B cell (primary cell): Measurements from ENCODE around the gene PNPLA1. TPM values are rescaled to one million over a fixed set of nuclear protein-coding genes. Genes with fewer than 3 reads are reported as not detected.

ENCODE experiments used
- ATAC-seq: fragments of 200-7000 bp; cut with Tn5 transposase; one replicate; pipeline ENCODE4 v1.10.0; 2021; ENCODE audit warnings: low read depth, mild to moderate bottlenecking, moderate number of reproducible peaks, moderate library complexity
- CTCF ChIA-PET: fragments of 350-600 bp; sonication (Branson Sonifier 250); formaldehyde crosslinking; loops from one replicate; lab custom pipeline; 2021; ENCODE audit warnings: antibody characterized with exemption, inconsistent platforms; lab: Charles Lee
- POLR2A ChIA-PET: fragments of 350-600 bp; sonication (Branson Sonifier 250); formaldehyde crosslinking; loops from one replicate; lab custom pipeline; 2021; ENCODE audit warnings: antibody characterized with exemption; lab: Charles Lee
- DNase-seq: peaks from one replicate; pipeline ENCODE4 v3.0.0; 2013
- H2AFZ ChIP-seq: 2 replicates; pipeline ENCODE4 v1.6.1; 2012; ENCODE audit warnings: mild to moderate bottlenecking, low read depth, low read length; ENCODE audit not compliant: insufficient read depth, poor library complexity, severe bottlenecking
- H3K27ac ChIP-seq, 2 donors: 1 replicate in 1 of 2; 2 replicates in 1 of 2; pipeline ENCODE4 v1.5.1; 2012 to 2013; ENCODE audit warnings: low read length in 2 of 2, mild to moderate bottlenecking in 2 of 2, moderate library complexity in 1 of 2
- H3K27me3 ChIP-seq, 4 experiments: fragments of 200-600 bp in 1 of 4; sonication (generic) in 1 of 4; replicated peaks in 1 of 4; 1 replicate in 2 of 4; 2 replicates in 2 of 4; pipeline versions ENCODE4 v1.6.1 to v1.7.0; 2013 to 2016; ENCODE audit warnings: low read length in 3 of 4, mild to moderate bottlenecking in 2 of 4, mixed read lengths in 1 of 4, moderate library complexity in 1 of 4; ENCODE audit not compliant: insufficient read depth in 4 of 4, control insufficient read depth in 3 of 4; ENCODE audit errors: control extremely low read depth in 1 of 4
- H3K36me3 ChIP-seq, 2 experiments: replicated peaks in 1 of 2; 1 replicate in 1 of 2; 2 replicates in 1 of 2; pipeline versions ENCODE4 v1.6.1 to v1.7.1; 2013; ENCODE audit warnings: low read length in 1 of 2; ENCODE audit not compliant: insufficient read depth in 2 of 2, control insufficient read depth in 1 of 2; ENCODE audit errors: control extremely low read depth in 1 of 2, extremely low read depth in 1 of 2
- H3K4me1 ChIP-seq, 2 donors: fragments of 200-600 bp in 1 of 2; sonication (generic) in 1 of 2; 1 replicate in 1 of 2; 2 replicates in 1 of 2; pipeline versions ENCODE4 v1.5.1 to v1.6.1; 2013 to 2017; ENCODE audit warnings: low read length in 2 of 2; ENCODE audit not compliant: control insufficient read depth in 2 of 2, insufficient read depth in 2 of 2
- H3K4me2 ChIP-seq: replicated peaks from 2 replicates; pipeline ENCODE3; 2012; ENCODE audit warnings: mild to moderate bottlenecking, low read depth, low read length; ENCODE audit not compliant: poor library complexity, severe bottlenecking
- H3K4me3 ChIP-seq, 5 experiments: fragments of 200-600 bp in 1 of 5; sonication (generic) in 1 of 5; 1 replicate in 3 of 5; 2 replicates in 2 of 5; pipeline versions ENCODE4 v1.5.1 to v1.7.0; 2011 to 2016; ENCODE audit warnings: low read length in 4 of 5, mild to moderate bottlenecking in 4 of 5, low read depth in 2 of 5, control low read depth in 1 of 5, moderate library complexity in 1 of 5; ENCODE audit not compliant: insufficient read depth in 1 of 5; ENCODE audit errors: control extremely low read depth in 1 of 5, extremely low read depth in 1 of 5
- H3K79me2 ChIP-seq: fragments of 200-600 bp; sonication (generic); one replicate; pipeline ENCODE4 v1.6.0; 2016; ENCODE audit warnings: low read length; ENCODE audit not compliant: control insufficient read depth, insufficient read depth
- H3K9ac ChIP-seq: fragments of 200-600 bp; sonication (generic); 2 replicates; pipeline ENCODE4 v1.6.1; 2017; ENCODE audit warnings: mild to moderate bottlenecking, low read length, moderate library complexity
- H3K9me3 ChIP-seq, 3 donors: one replicate each; pipeline versions ENCODE4 v1.6.1 to v1.7.1; 2013; ENCODE audit warnings: low read length in 2 of 3; ENCODE audit not compliant: control insufficient read depth in 2 of 3, insufficient read depth in 1 of 3; ENCODE audit errors: control extremely low read depth in 1 of 3
- H4K20me1 ChIP-seq: 2 replicates; pipeline ENCODE4 v1.6.0; 2012; ENCODE audit warnings: mild to moderate bottlenecking, low read length; ENCODE audit not compliant: insufficient read depth, control insufficient read depth, poor library complexity, severe bottlenecking
- H3K27ac Mint-ChIP-seq: one replicate; pipeline ENCODE4 v1.8.0; 2021; ENCODE audit warnings: mixed read lengths
- H3K27me3 Mint-ChIP-seq: one replicate; pipeline ENCODE4 v1.8.0; 2021; ENCODE audit warnings: mixed read lengths
- H3K4me1 Mint-ChIP-seq: one replicate; pipeline ENCODE4 v1.8.0; 2021; ENCODE audit warnings: mixed read lengths
- H3K4me3 Mint-ChIP-seq: one replicate; pipeline ENCODE4 v1.8.0; 2021; ENCODE audit warnings: mixed read lengths
- H3K9me3 Mint-ChIP-seq: one replicate; pipeline ENCODE4 v1.8.0; 2022; ENCODE audit warnings: mixed read lengths; ENCODE audit not compliant: insufficient read depth
- CTCF ChIP-seq: fragments of 200-600 bp; IDR thresholded peaks from one replicate; pipeline ENCODE4 v1.8.0; 2022; ENCODE audit warnings: antibody characterized with exemption, mild to moderate bottlenecking
- EZH2 ChIP-seq: IDR thresholded peaks from 2 replicates; pipeline ENCODE4 v1.6.1; 2012; ENCODE audit warnings: borderline replicate concordance, low read depth, mild to moderate bottlenecking, moderate library complexity, low read length; ENCODE audit not compliant: insufficient read depth, poor library complexity, severe bottlenecking
- WGBS: methylation state at CpG from one replicate; pipeline ENCODE4 v1.1.5; 2013; ENCODE audit warnings: missing lambda C conversion rate; ENCODE audit not compliant: insufficient coverage; 5-methylcytosine and 5-hydroxymethylcytosine counted together
- intact Hi-C: fragments of 100-400 bp; cut with micrococcal nuclease; formaldehyde crosslinking; loops from one replicate; pipeline ENCODE4 v1.10.0; 2022
- polyA plus RNA-seq: library from polyadenylated mRNA; depleted of rRNA; stranded (reverse); fragments of >200 nt; gene quantifications from 2 replicates; pipeline ENCODE4 v1.2.3, GENCODE V29; 2012
- total RNA-seq, 2 donors: library from RNA; stranded (reverse); fragments of 120-200 nt in 1 of 2; gene quantifications; 1 replicate in 1 of 2; 2 replicates in 1 of 2; pipeline versions ENCODE4 v1.2.3 to v1.2.4, GENCODE V29; 2013 to 2022

The PNPLA1 gene
- total and polyA plus RNA-seq, 2 donors (not counting 1 experiment from before 2014, with no cell fraction given) = 0.12 TPM; not detected in 1

GRCh38 chr6:36283608-36284007 is 13.7 kb downstream of the PNPLA1 start:
- Mint-ChIP-seq H3K4me1 (peaks cover 14% of the 10 kb centered on the region), H3K9me3 (no peaks in the 10 kb centered on the region), H3K27me3 (peaks cover 45% of the 10 kb centered on the region), H3K4me3 (no peak overlapping the region), H3K27ac (no peak overlapping the region)
- H3K36me3 ChIP-seq = no peaks in the 10 kb centered on the region
- H4K20me1 ChIP-seq = no peaks in the 10 kb centered on the region
- H3K9ac ChIP-seq = no peak overlapping the region
- no peaks in the 10 kb centered on the region for H3K9me3 ChIP-seq
- ChIA-PET POLR2A (no interaction called here), CTCF (no interaction called here)
- no peak for DNase-seq
- intact Hi-C loops = no loop called here
- no peak for ATAC-seq
- no peak overlapping the region for H3K27ac ChIP-seq
- peaks cover 0 to 34% (median 20%) of the 10 kb centered on the region in 4 experiments for H3K27me3 ChIP-seq
- TF ChIP-seq EZH2 = no peak
- TF ChIP-seq CTCF = no peak
- WGBS = 100% methylated on average over 1 of the region's 1 CpG
- H3K79me2 ChIP-seq = no peaks in the 10 kb centered on the region
- H3K4me2 ChIP-seq = no peak overlapping the region
- H3K4me3 ChIP-seq = no peak overlapping the region
- H3K4me1 ChIP-seq = peaks cover 9 to 11% of the 10 kb centered on the region in 2 donors
- no peak overlapping the region for H2AFZ ChIP-seq

- WGBS = no CpG with 5 or more reads among the region's 1 CpG
- Mint-ChIP-seq H3K27me3 (peaks cover 45% of the 10 kb centered on the region), H3K27ac (no peak overlapping the region), H3K4me3 (no peak overlapping the region), H3K9me3 (no peaks in the 10 kb centered on the region), H3K4me1 (peaks cover 14% of the 10 kb centered on the region)
- no peaks in the 10 kb centered on the region for H3K9me3 ChIP-seq
- DNase-seq = no peak
- ATAC-seq = no peak
- intact Hi-C loops = no loop called here
- H3K27ac ChIP-seq = no peak overlapping the region
- H4K20me1 ChIP-seq = no peaks in the 10 kb centered on the region
- ChIA-PET CTCF (interaction anchor here (1.2 kb wide), 1 partner anchor 18 kb away, joined by 3 read pairs; no protein-coding TSS in a partner anchor), POLR2A (no interaction called here)
- no peak for TF ChIP-seq CTCF
- H3K4me3 ChIP-seq = no peak overlapping the region
- H3K4me2 ChIP-seq = no peak overlapping the region
- H3K27me3 ChIP-seq = peaks cover 0 to 37% (median 20%) of the 10 kb centered on the region in 4 experiments
- H3K4me1 ChIP-seq = peaks cover 9 to 11% of the 10 kb centered on the region in 2 donors
- H3K36me3 ChIP-seq = no peaks in the 10 kb centered on the region
- H2AFZ ChIP-seq = no peak overlapping the region
- H3K79me2 ChIP-seq = no peaks in the 10 kb centered on the region
- H3K9ac ChIP-seq = no peak overlapping the region
These were observed 14.5 kb downstream of the PNPLA1 start for GRCh38 chr6:36284359-36284758.
